GM18873 (cell line): ENCODE results near the gene FUOM.
"Not testable (repeated sequence)": the region's sequence is repeated elsewhere in the genome, so short reads cannot be mapped to it uniquely, and the experiment has no call there.

Source experiments
- ATAC-seq: cut with Tn5 transposase; IDR thresholded peaks from one replicate; pipeline ENCODE4 v1.9.1; 2021; ENCODE audit warnings: mild to moderate bottlenecking, moderate library complexity, moderate number of reproducible peaks; ENCODE audit not compliant: unreplicated experiment, low FRiP score

Gene FUOM

GRCh38 chr10:133336118-133336576 lies 21.7 kb downstream of the FUOM start:
- ATAC-seq = no peak

GRCh38 chr10:133335246-133336117 lies 22.3 kb downstream of the FUOM start:
- ATAC-seq = no peak

GRCh38 chr10:133334503-133335245 lies 23.1 kb downstream of the FUOM start:
- ATAC-seq = no peak

GRCh38 chr10:133332936-133333699 lies 24.7 kb downstream of the FUOM start:
- ATAC-seq = no peak

DNA sequence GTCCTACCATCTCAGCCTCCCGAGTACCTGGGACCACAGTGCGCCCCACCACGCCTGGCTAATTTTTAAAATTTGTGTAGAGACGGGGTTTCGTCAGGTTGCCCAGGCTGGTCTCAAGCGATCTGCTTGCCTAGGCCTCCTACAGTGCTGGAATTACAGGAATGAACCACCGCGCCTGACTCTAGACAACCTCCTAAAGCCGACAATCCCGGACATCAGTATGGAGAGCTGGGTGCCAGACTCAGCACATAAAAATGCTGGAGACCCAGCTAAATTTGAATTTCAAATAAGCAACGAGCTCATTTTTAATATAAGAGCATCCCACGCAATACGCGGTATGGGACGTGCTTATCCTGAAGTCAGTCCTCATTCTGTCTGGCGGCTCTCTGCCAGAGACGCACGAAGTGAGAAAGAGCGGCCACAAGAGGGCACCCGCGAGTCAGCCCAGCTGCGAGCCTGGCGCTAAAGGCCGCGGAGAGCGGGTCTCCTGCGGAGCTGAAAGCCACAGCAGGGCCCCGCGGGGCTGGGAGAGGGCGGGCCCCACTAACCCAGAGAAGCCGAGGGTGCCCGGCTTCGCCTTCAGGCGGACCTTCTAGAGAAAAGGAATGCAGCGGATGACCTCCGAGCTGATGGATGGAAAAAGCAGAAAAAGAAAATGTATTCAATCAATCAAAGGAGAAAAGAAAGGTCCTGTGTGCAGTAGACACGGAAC lies 28.2 kb downstream of the FUOM start:
- peak; percentile 81 for ATAC-seq

GRCh38 chr10:133328358-133329343 lies 29.2 kb downstream of the FUOM start:
- ATAC-seq = no peak

DNA sequence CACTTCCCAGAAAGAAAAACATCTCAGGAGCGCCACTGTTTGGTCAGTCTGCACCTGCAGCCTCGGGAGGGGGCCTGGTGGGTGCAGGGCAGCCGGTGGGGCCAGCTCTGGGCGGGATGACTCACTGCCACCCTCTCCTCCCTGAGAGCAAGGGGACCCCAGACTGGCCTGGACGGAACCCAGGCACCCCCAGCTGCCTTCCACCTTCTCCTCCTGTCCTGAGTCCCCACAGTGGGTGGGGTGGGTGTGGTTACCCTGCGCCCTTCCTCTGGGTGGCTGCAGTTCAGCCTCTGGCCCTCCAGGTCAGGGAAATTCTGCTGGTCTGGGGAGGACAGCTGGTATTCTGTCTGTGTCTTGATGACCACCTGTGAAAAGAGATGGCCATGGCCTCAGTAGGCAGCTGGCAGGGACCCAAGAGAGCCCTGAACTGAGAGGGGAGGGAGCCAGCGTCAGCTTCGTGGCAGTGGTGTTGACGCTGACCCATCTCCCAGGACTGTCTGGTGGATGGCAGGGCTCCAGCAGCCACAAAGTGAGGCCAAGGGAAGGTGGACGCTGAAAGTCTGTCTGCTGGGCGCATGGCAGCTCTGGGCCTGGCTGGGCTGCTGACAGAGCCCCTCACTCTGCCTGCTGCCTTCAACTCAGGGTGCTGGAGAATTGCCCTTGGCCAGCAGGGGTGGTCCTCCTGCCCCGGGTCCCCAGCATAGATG lies 30.0 kb downstream of the FUOM start:
- no peak for ATAC-seq

DNA sequence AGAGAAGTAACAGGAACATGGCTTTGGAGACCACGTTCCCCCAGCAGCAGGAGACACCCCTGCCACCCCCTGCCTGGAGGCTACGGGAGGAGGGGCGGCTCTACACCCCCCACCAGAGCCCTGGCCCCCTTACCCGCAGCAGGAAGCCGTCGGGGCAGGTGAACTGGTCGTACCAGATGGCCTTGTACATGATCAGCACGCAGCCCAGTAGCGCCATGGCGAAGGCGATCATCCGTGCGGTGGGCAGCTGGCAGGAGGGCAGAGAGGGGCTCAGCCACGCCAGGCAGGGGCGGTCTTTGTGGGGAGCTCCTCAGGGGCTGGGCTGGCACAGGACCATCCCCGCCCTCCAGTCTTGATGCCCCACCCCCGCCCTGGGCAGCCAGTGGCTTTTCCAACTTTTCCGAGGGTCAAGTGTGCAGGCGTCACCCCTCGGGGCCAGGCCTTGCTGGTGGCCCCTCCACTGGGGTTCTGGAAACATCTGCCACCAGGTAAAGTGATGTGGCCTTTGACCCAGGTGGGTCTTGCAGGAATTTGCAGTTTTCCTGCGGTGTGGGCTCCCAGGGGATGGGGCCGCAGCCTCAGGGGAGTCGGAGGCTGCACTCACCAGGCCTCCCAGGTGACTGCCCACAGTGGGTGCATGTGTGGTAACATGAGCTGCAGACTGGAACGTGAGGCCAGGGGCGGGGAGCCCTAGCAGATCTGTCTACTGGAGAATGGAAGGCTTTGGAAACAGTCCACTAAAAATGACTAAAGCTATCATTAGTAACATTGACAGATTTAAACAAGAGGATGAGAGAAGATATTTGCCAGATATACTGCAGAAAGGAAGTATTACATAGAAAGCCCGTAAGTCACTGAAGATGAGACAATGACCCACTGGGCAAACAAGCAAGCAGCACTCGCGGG lies 30.8 kb downstream of the FUOM start:
- no peak for ATAC-seq

GRCh38 chr10:133326223-133326551 lies 31.6 kb downstream of the FUOM start:
- ATAC-seq = no peak

GRCh38 chr10:133325440-133326222 lies 32.2 kb downstream of the FUOM start:
- ATAC-seq = no peak

GRCh38 chr10:133324857-133325260 lies 33.0 kb downstream of the FUOM start:
- ATAC-seq = no peak

DNA sequence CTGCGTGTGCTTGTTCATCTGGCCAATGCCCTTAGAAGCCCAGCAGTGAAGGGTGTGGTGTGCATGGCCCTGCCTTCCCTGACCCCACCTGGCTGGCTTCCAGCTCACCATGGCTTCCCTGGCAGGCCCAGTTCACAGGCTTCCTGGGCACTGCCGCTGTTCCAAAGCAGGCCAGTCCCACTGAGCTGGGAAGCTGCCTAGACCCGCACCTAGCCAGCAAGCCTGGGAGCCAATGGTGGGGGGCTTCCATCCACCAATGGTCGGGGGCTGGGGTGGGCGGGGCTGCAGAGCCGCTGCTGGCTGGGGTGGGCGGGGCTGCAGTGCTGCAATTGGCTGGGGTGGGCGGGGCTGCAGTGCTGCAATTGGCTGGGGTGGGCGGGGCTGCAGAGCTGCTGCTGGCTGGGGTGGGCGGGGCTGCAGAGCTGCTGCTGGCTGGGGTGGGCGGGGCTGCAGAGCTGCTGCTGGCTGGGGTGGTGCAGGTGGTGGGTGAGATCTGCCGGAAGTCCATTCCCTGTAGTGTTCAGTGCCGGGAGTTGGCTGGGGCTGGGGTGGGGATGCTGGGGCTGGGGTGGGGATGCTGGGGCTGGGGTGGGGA lies 33.5 kb downstream of the FUOM start:
- ATAC-seq = no peak

DNA sequence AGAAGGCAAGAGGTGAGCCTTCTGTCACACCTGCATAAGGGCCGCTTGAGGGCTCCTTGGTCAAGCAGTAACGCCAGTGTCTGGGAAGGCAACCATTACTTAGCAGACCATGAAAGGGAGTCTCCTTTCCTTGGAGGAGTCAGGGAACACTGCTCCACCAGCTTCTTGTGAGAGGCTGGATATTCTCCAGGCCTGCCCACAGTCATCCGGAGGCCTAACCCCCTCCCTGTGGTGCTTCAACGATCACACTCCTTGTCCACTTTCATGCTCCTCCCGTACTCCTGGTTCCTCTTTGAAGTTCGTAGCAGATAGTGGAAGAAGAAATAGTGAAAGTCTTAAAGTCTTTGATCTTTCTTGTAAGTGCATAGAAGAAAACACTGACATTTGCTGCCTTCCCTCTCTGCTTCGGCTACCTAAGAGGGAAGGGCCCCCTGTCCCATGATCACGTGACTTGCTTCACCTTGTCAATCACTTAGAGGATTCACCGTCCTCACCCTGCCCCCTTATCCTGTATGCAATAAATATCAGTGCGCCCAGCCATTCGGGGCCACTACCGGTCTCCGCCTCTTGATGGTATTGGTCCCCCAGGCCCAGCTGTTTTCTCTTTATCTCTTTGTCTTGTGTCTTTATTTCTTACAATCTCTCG lies 35.6 kb downstream of the FUOM start:
- not testable (repeated sequence) for ATAC-seq

DNA sequence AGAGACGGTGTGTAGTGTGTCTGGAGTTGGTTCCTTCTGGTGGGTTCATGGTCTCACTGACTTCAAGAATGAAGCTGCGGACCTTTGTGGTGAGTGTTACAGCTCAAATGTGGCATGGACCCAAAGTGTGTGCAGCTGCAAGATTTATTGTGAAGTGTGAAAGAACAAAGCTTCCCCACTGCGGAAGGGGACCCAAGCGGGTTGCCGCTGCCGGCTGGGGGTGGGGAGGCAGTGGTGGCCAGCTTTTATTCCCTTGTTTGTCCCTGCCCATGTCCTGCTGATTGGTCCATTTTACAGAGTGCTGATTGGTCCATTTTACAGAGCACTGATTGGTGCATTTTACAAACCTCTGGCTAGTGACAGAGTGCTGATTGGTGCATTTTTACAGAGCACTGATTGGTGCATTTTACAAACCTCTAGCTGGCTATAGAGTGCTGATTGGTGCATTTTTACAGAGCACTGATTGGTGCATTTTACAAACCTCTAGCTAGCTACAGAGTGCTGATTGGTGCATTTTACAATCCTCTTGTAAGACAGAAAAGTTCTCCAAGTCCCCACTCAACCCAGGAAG lies 36.9 kb downstream of the FUOM start:
- ATAC-seq = not testable (repeated sequence)

- no peak for ATAC-seq
These were observed 39.2 kb downstream of the FUOM start for GRCh38 chr10:133318494-133319127.
